IMR-90 (cell line): ENCODE results near the gene NEK4. TPM values are rescaled to one million over a fixed set of nuclear protein-coding genes. Genes with fewer than 3 reads are reported as not detected.

Experiments
- polyA plus RNA-seq, 3 experiments: library from polyadenylated mRNA; depleted of rRNA; stranded (reverse); fragments of >200 nt; gene quantifications; 2 replicates each; pipeline ENCODE4 v1.2.3, GENCODE V29; 2012; ENCODE audit warnings: low replicate concordance in 1 of 3
- total RNA-seq: library from RNA; depleted of rRNA; stranded (reverse); fragments of >200 nt; gene quantifications from 2 replicates; pipeline ENCODE4 v1.2.3, GENCODE V29; 2012
- TF ChIP-seq, protein P1 (sequence below): conservative IDR thresholded peaks from 2 replicates; pipeline ENCODE4 v1.5.1; 2012; ENCODE audit warnings: mild to moderate bottlenecking, low read depth, low read length, improper control_type of control experiment

Gene NEK4
- total and polyA plus RNA-seq, 2 of the 4 experiments (the other 2 are of a cell fraction): 10.3 to 24.7 TPM

DNA sequence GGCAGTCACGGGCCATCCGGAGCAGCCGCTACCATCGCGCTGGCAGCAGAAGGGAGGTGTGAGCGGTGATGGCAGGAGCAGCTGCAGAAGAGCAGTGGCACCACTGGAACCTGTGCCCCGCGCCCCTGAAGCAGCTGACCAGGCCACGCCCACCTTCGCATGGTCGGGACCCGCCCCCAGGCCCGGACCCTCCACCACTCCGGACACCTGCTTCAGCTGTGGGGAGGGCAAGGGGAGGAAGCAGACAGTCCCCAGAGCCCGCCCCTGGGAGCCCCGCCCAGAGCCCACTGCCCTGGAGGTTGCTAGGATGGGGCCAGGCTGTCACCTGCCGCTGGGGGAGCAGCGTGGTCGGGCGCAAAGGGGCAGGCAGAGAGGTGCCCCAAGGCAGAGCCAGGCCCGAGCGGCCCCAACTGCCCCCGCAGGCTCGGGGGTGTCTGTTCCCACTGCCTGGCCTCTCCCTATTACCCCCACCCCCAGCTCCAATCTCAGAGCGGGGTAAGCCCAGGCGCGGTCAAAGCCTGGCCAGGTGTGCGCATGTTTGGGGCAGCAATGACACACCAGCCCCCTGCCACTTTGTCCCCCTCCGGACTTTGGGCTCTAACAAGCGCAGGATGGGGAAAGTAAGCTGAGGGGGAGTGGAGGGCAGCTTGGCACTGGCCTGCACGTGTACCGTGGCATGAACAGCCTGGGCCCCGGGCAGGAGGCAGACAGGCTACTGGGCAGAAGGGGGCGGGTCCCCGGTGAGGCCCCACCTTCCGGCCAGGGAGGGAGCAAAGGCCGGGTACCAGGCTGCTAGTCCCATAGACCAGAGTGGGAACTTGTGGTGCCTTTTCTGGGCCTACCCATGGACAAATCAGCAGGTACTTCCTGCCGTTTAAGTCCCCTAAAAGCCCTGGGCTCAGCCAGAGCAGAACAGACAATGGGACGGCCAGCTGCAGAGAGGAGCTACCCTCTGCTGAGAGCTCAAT lies 56.1 kb downstream of the NEK4 start (continued):
- TF ChIP-seq, protein P1, sequence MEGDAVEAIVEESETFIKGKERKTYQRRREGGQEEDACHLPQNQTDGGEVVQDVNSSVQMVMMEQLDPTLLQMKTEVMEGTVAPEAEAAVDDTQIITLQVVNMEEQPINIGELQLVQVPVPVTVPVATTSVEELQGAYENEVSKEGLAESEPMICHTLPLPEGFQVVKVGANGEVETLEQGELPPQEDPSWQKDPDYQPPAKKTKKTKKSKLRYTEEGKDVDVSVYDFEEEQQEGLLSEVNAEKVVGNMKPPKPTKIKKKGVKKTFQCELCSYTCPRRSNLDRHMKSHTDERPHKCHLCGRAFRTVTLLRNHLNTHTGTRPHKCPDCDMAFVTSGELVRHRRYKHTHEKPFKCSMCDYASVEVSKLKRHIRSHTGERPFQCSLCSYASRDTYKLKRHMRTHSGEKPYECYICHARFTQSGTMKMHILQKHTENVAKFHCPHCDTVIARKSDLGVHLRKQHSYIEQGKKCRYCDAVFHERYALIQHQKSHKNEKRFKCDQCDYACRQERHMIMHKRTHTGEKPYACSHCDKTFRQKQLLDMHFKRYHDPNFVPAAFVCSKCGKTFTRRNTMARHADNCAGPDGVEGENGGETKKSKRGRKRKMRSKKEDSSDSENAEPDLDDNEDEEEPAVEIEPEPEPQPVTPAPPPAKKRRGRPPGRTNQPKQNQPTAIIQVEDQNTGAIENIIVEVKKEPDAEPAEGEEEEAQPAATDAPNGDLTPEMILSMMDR: no peak
